CD8-positive, alpha-beta memory T cell (primary cell): ENCODE measurements around the gene LYG2. TPM values are rescaled to one million over a fixed set of nuclear protein-coding genes. Genes with fewer than 3 reads are reported as not detected.
"Not testable (repeated sequence)": the region's sequence is repeated elsewhere in the genome, so short reads cannot be mapped to it uniquely, and the experiment has no call there.

ENCODE experiments used
- CTCF ChIA-PET: fragments of 350-600 bp; sonication (Branson Sonifier 250); formaldehyde crosslinking; loops from one replicate; lab custom pipeline; 2021; ENCODE audit warnings: antibody characterized with exemption; lab: Charles Lee
- POLR2A ChIA-PET: fragments of 350-600 bp; sonication (Branson Sonifier 250); formaldehyde crosslinking; loops from one replicate; lab custom pipeline; 2021; ENCODE audit warnings: antibody characterized with exemption; lab: Charles Lee
- DNase-seq, 5 donors: peaks; one replicate each; pipeline versions ENCODE4 v3.0.0 to v3.0.0-alpha.2; 2020 to 2022; ENCODE audit warnings: mixed read lengths in 1 of 5
- H3K27ac ChIP-seq: one replicate; pipeline ENCODE4 v1.7.0; 2013; ENCODE audit warnings: low read depth, mild to moderate bottlenecking, low read length, moderate library complexity
- H3K27me3 ChIP-seq: 2 replicates; pipeline ENCODE4 v1.7.0; 2013; ENCODE audit warnings: low read length, mild to moderate bottlenecking; ENCODE audit not compliant: insufficient read depth, poor library complexity, severe bottlenecking
- H3K36me3 ChIP-seq: 2 replicates; pipeline ENCODE4 v1.7.0; 2013; ENCODE audit warnings: mild to moderate bottlenecking, low read length, moderate library complexity; ENCODE audit not compliant: insufficient read depth
- H3K4me1 ChIP-seq: 2 replicates; pipeline ENCODE4 v1.7.0; 2013; ENCODE audit warnings: mild to moderate bottlenecking, low read length, moderate library complexity; ENCODE audit not compliant: insufficient read depth
- H3K4me3 ChIP-seq: 2 replicates; pipeline ENCODE4 v1.7.0; 2013; ENCODE audit warnings: mild to moderate bottlenecking, low read length
- H3K9me3 ChIP-seq: 2 replicates; pipeline ENCODE4 v1.7.0; 2013; ENCODE audit warnings: mild to moderate bottlenecking, low read length
- H3K27ac Mint-ChIP-seq, 8 donors: one replicate each; pipeline ENCODE4 v1.8.0; 2020 to 2021; ENCODE audit warnings: mixed read lengths in 8 of 8, mild to moderate bottlenecking in 6 of 8, inconsistent platforms in 3 of 8, moderate library complexity in 3 of 8
- H3K27me3 Mint-ChIP-seq, 2 donors: one replicate each; pipeline ENCODE4 v1.8.0; 2020 to 2021; ENCODE audit warnings: mixed read lengths in 2 of 2, mild to moderate bottlenecking in 1 of 2, moderate library complexity in 1 of 2
- H3K36me3 Mint-ChIP-seq, 3 donors: one replicate each; pipeline ENCODE4 v1.8.0; 2020 to 2021; ENCODE audit warnings: mixed read lengths in 3 of 3, inconsistent platforms in 1 of 3, mild to moderate bottlenecking in 1 of 3
- H3K4me1 Mint-ChIP-seq, 3 donors: one replicate each; pipeline ENCODE4 v1.8.0; 2020 to 2021; ENCODE audit warnings: mixed read lengths in 3 of 3, inconsistent platforms in 1 of 3, mild to moderate bottlenecking in 1 of 3
- H3K4me3 Mint-ChIP-seq, 7 donors: one replicate each; pipeline ENCODE4 v1.8.0; 2020 to 2021; ENCODE audit warnings: mixed read lengths in 7 of 7, mild to moderate bottlenecking in 6 of 7, moderate library complexity in 4 of 7, inconsistent platforms in 2 of 7
- H3K9me3 Mint-ChIP-seq, 5 donors: one replicate each; pipeline ENCODE4 v1.8.0; 2020 to 2022; ENCODE audit warnings: mixed read lengths in 5 of 5, mild to moderate bottlenecking in 3 of 5, moderate library complexity in 2 of 5, inconsistent platforms in 1 of 5
- polyA plus RNA-seq: library from polyadenylated mRNA; unstranded; fragments of 300-500 nt; fragmentation: Illumina TruSeq; gene quantifications from one replicate; pipeline ENCODE4 v1.2.3, GENCODE V29; 2021
- total RNA-seq, 2 experiments: library from RNA; stranded (reverse); gene quantifications; one replicate each; pipeline ENCODE4 v1.2.3, GENCODE V29; 2021

Gene LYG2
- total and polyA plus RNA-seq, 3 experiments from 2014 or later, result not detected

GRCh38 chr2:99240431-99240830 is 15.0 kb downstream of the LYG2 start:
- no peak for DNase-seq
- ChIA-PET POLR2A (interaction anchor here (0.6 kb wide), 1 partner anchor 58 kb away, joined by 3 read pairs; no protein-coding TSS in a partner anchor), CTCF (no interaction called here)
- no peak overlapping the region for H3K27ac ChIP-seq
- Mint-ChIP-seq H3K4me3 (no peak overlapping the region), H3K27me3 (no peaks in the 10 kb centered on the region), H3K9me3 (no peaks in the 10 kb centered on the region), H3K36me3 (peaks cover 0 to 3% (median 0%) of the 10 kb centered on the region in 3 donors), H3K4me1 (no peaks in the 10 kb centered on the region), H3K27ac (no peak overlapping the region)
- no peaks in the 10 kb centered on the region for H3K36me3 ChIP-seq
- no peaks in the 10 kb centered on the region for H3K27me3 ChIP-seq
- no peaks in the 10 kb centered on the region for H3K4me1 ChIP-seq
- H3K9me3 ChIP-seq, result no peaks in the 10 kb centered on the region
- H3K4me3 ChIP-seq, result no peak overlapping the region

GRCh38 chr2:99238599-99238998 is 16.9 kb downstream of the LYG2 start:
- no peak overlapping the region for H3K27ac ChIP-seq
- H3K4me1 ChIP-seq, result no peaks in the 10 kb centered on the region
- H3K36me3 Mint-ChIP-seq, result peaks cover 0 to 17% (median 3%) of the 10 kb centered on the region in 3 donors
- H3K27ac Mint-ChIP-seq, result no peak overlapping the region
- no peaks in the 10 kb centered on the region for H3K36me3 ChIP-seq
- no peaks in the 10 kb centered on the region for H3K9me3 ChIP-seq
- no peak for DNase-seq
- H3K4me3 Mint-ChIP-seq, result no peak overlapping the region
- H3K4me1 Mint-ChIP-seq, result no peaks in the 10 kb centered on the region
- peaks cover 0 to 13% (median 5%) of the 10 kb centered on the region in 5 donors for H3K9me3 Mint-ChIP-seq
- no peak overlapping the region for H3K4me3 ChIP-seq
- POLR2A ChIA-PET, result no interaction called here
- CTCF ChIA-PET, result no interaction called here
- no peaks in the 10 kb centered on the region for H3K27me3 ChIP-seq
- no peaks in the 10 kb centered on the region for H3K27me3 Mint-ChIP-seq

- H3K27ac ChIP-seq, H3K4me3 ChIP-seq, H3K9me3 ChIP-seq, H3K27ac Mint-ChIP-seq, H3K27me3 Mint-ChIP-seq, H3K4me1 ChIP-seq, POLR2A ChIA-PET, H3K4me3 Mint-ChIP-seq, H3K4me1 Mint-ChIP-seq, H3K36me3 ChIP-seq, DNase-seq, CTCF ChIA-PET, H3K27me3 ChIP-seq: not testable (repeated sequence)
- Mint-ChIP-seq H3K36me3 (peaks cover 0 to 50% (median 0%) of the 10 kb centered on the region in 3 donors), H3K9me3 (peaks cover 12 to 44% (median 28%) of the 10 kb centered on the region in 5 donors)
Observed at GRCh38 chr2:99233177-99233576, 22.3 kb downstream of the LYG2 start.

- Mint-ChIP-seq H3K27me3 (no peaks in the 10 kb centered on the region), H3K36me3 (peaks cover 21 to 27% (median 21%) of the 10 kb centered on the region in 3 donors), H3K27ac (peak overlapping the region in 1 of 8 donors; percentile 77), H3K9me3 (no peaks in the 10 kb centered on the region), H3K4me3 (no peak overlapping the region), H3K4me1 (no peaks in the 10 kb centered on the region)
- no peak overlapping the region for H3K27ac ChIP-seq
- CTCF ChIA-PET, result no interaction called here
- POLR2A ChIA-PET, result no interaction called here
- no peak for DNase-seq
- no peaks in the 10 kb centered on the region for H3K36me3 ChIP-seq
- H3K9me3 ChIP-seq, result no peaks in the 10 kb centered on the region
- no peaks in the 10 kb centered on the region for H3K4me1 ChIP-seq
- H3K27me3 ChIP-seq, result no peaks in the 10 kb centered on the region
- no peak overlapping the region for H3K4me3 ChIP-seq
Observed at GRCh38 chr2:99217929-99218501, 37.5 kb downstream of the LYG2 start.

GRCh38 chr2:99216096-99216495 is 39.4 kb downstream of the LYG2 start:
- Mint-ChIP-seq H3K27me3 (no peaks in the 10 kb centered on the region), H3K27ac (no peak overlapping the region), H3K9me3 (no peaks in the 10 kb centered on the region), H3K36me3 (peaks cover 11 to 17% (median 16%) of the 10 kb centered on the region in 3 donors), H3K4me3 (no peak overlapping the region), H3K4me1 (no peaks in the 10 kb centered on the region)
- Histone ChIP-seq H3K9me3 (no peaks in the 10 kb centered on the region), H3K36me3 (no peaks in the 10 kb centered on the region), H3K4me1 (no peaks in the 10 kb centered on the region), H3K27me3 (no peaks in the 10 kb centered on the region), H3K4me3 (no peak overlapping the region), H3K27ac (no peak overlapping the region)
- ChIA-PET CTCF (no interaction called here), POLR2A (no interaction called here)
- DNase-seq, result no peak

GRCh38 chr2:99205491-99205890 is 50.0 kb downstream of the LYG2 start:
- POLR2A ChIA-PET, result no interaction called here
- Mint-ChIP-seq H3K4me1 (no peaks in the 10 kb centered on the region), H3K9me3 (peaks cover 0 to 11% (median 4%) of the 10 kb centered on the region in 5 donors), H3K36me3 (peaks cover 21 to 38% (median 22%) of the 10 kb centered on the region in 3 donors), H3K27ac (no peak overlapping the region), H3K4me3 (no peak overlapping the region), H3K27me3 (no peaks in the 10 kb centered on the region)
- Histone ChIP-seq H3K27ac (no peak overlapping the region), H3K9me3 (no peaks in the 10 kb centered on the region), H3K36me3 (no peaks in the 10 kb centered on the region), H3K4me1 (no peaks in the 10 kb centered on the region), H3K27me3 (no peaks in the 10 kb centered on the region), H3K4me3 (no peak overlapping the region)
- DNase-seq, result no peak
- CTCF ChIA-PET, result no interaction called here

- ChIA-PET POLR2A (no interaction called here), CTCF (no interaction called here)
- peaks cover 0 to 4% (median 0%) of the 10 kb centered on the region in 3 donors for H3K4me1 Mint-ChIP-seq
- Histone ChIP-seq H3K4me3 (no peak overlapping the region), H3K36me3 (no peaks in the 10 kb centered on the region), H3K4me1 (no peaks in the 10 kb centered on the region), H3K27me3 (no peaks in the 10 kb centered on the region), H3K9me3 (no peaks in the 10 kb centered on the region), H3K27ac (no peak overlapping the region)
- peaks cover 0 to 11% (median 4%) of the 10 kb centered on the region in 5 donors for H3K9me3 Mint-ChIP-seq
- H3K4me3 Mint-ChIP-seq, result no peak overlapping the region
- no peak for DNase-seq
- peaks cover 9 to 15% (median 12%) of the 10 kb centered on the region in 3 donors for H3K36me3 Mint-ChIP-seq
- peak overlapping the region in 6 of 8 donors; percentile 18 to 83 (median 45) for H3K27ac Mint-ChIP-seq
- no peaks in the 10 kb centered on the region for H3K27me3 Mint-ChIP-seq
Observed at GRCh38 chr2:99201959-99202678, 53.3 kb downstream of the LYG2 start.

- no peak overlapping the region for H3K27ac ChIP-seq
- no peak overlapping the region for H3K4me3 Mint-ChIP-seq
- H3K9me3 ChIP-seq, result no peaks in the 10 kb centered on the region
- no peak for DNase-seq
- peaks cover 0 to 4% (median 0%) of the 10 kb centered on the region in 3 donors for H3K4me1 Mint-ChIP-seq
- peak overlapping the region in 7 of 8 donors; percentile 38 to 88 (median 70) for H3K27ac Mint-ChIP-seq
- H3K36me3 Mint-ChIP-seq, result peaks cover 0 to 30% (median 13%) of the 10 kb centered on the region in 3 donors
- no peaks in the 10 kb centered on the region for H3K27me3 ChIP-seq
- no peaks in the 10 kb centered on the region for H3K9me3 Mint-ChIP-seq
- ChIA-PET POLR2A (no interaction called here), CTCF (no interaction called here)
- peaks cover 12% of the 10 kb centered on the region for H3K36me3 ChIP-seq
- no peaks in the 10 kb centered on the region for H3K27me3 Mint-ChIP-seq
- H3K4me1 ChIP-seq, result no peaks in the 10 kb centered on the region
- H3K4me3 ChIP-seq, result no peak overlapping the region
Observed at GRCh38 chr2:99200076-99200800, 55.2 kb downstream of the LYG2 start.
